ENCODE measurements around the gene DNAJA3. TPM values are rescaled to one million over a fixed set of nuclear protein-coding genes. Genes with fewer than 3 reads are reported as not detected.
A peak's percentile ranks its signal among the peaks of the same experiment; 100 is the strongest.

Gene DNAJA3
- total RNA-seq, 1 experiment from 2014 or later: 64.1 TPM

DNA sequence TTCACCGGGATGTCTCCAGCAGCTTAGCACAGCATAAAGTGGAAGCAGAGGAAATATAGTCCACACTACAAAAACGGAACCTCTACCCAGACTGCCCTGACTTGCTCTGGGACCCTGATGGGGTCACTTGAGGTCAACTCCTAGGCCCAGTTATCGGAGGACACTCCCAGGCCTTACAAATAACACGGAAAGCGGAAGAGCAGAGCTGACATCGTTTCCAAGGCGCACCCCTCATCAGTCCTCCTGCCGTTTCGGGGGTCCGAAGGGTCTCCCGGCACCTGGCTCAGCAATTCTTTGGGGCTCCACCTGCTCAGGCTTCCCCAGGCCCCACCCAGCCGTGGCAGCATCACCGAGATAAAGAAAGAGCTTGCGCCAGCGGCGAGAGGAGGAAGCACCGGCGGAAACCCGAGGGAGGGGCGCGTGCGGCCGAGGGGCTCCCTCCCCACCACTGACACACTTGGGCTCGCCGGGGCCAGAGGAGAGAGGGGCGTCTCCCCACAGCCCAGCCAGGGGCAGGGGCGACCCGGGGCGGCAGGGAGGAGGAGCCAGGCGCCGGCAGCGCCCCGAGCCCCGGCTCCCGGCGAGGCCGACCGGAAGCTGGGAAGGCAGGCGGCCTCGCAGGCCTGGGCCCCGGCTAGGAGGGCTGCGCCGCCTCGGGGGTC is 10.0 kb upstream of the DNAJA3 start:
- TF ChIP-seq ETV6 (CRISPR knock-in tag; IDR thresholded peaks at IDR 0.05) (peak; percentile 19; the same call in 1 of the 2 replicates), KAT7 (CRISPR knock-in tag; IDR thresholded peaks at IDR 0.05; ENCODE audit: borderline replicate concordance) (no peak)
- ChIA-PET POLR2A (interaction anchor here (0.8 kb wide), 1 partner anchor 23 kb away, joined by 3 read pairs; no protein-coding TSS in a partner anchor), CTCF (interaction anchor here (0.6 to 8.8 kb wide), 7 partner anchors 12 to 374 kb away, joined by 3 to 102 read pairs (median 4); no protein-coding TSS in a partner anchor)
- peak; percentile 37 for ATAC-seq
- DNase-seq (ENCODE audit: low spot score): peak; percentile 54
- Mint-ChIP-seq H3K27ac (peak overlapping the region; percentile 28; the same call in 1 of the 2 replicates), H3K27me3 (ENCODE audit: low read depth) (peaks cover 15% of the 10 kb centered on the region), H3K9me3 (no peaks in the 10 kb centered on the region), H3K4me3 (peak overlapping the region; percentile 71), H3K36me3 (no peaks in the 10 kb centered on the region), H3K4me1 (peaks cover 5% of the 10 kb centered on the region)

- DNase-seq (ENCODE audit: low spot score) (peak; percentile 92), ATAC-seq (peak; percentile 94)
- CTCF ChIA-PET: interaction anchor here (0.6 to 8.8 kb wide), 9 partner anchors 13 to 373 kb away, joined by 3 to 102 read pairs (median 3); no protein-coding TSS in a partner anchor
- POLR2A ChIA-PET: interaction anchor here (0.8 kb wide), 1 partner anchor 24 kb away, joined by 3 read pairs; no protein-coding TSS in a partner anchor
- Mint-ChIP-seq H3K27me3 (ENCODE audit: low read depth) (peaks cover 15% of the 10 kb centered on the region), H3K9me3 (no peaks in the 10 kb centered on the region), H3K27ac (peak within 1 kb of the TSS; percentile 28; the same call in 1 of the 2 replicates), H3K4me3 (peak within 1 kb of the TSS; percentile 74), H3K36me3 (no peaks in the 10 kb centered on the region), H3K4me1 (peaks cover 5% of the 10 kb centered on the region)
- 0 out of 2 replicates have a peak, but pooled peaks have one; percentile 54 for TF ChIP-seq TP53 (CRISPR knock-in tag; IDR thresholded peaks at IDR 0.05)
- TF ChIP-seq FOXK1 (CRISPR knock-in tag; IDR thresholded peaks at IDR 0.05): peak; percentile 55; the same call in 1 of the 2 replicates
- TF ChIP-seq, protein P1, sequence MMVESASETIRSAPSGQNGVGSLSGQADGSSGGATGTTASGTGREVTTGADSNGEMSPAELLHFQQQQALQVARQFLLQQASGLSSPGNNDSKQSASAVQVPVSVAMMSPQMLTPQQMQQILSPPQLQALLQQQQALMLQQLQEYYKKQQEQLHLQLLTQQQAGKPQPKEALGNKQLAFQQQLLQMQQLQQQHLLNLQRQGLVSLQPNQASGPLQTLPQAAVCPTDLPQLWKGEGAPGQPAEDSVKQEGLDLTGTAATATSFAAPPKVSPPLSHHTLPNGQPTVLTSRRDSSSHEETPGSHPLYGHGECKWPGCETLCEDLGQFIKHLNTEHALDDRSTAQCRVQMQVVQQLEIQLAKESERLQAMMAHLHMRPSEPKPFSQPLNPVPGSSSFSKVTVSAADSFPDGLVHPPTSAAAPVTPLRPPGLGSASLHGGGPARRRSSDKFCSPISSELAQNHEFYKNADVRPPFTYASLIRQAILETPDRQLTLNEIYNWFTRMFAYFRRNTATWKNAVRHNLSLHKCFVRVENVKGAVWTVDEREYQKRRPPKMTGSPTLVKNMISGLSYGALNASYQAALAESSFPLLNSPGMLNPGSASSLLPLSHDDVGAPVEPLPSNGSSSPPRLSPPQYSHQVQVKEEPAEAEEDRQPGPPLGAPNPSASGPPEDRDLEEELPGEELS (CRISPR knock-in tag; IDR thresholded peaks at IDR 0.05): peak; percentile 49; the same call in 1 of the 2 replicates
- TF ChIP-seq ATF1 (CRISPR knock-in tag; IDR thresholded peaks at IDR 0.05): no peak
- TF ChIP-seq E2F5 (CRISPR knock-in tag; IDR thresholded peaks at IDR 0.05): peak; percentile 92
- peak; percentile 66 for TF ChIP-seq NFYB (CRISPR knock-in tag; conservative IDR thresholded peaks at IDR 0.05; ENCODE audit: low read depth)
- TF ChIP-seq, protein P2, sequence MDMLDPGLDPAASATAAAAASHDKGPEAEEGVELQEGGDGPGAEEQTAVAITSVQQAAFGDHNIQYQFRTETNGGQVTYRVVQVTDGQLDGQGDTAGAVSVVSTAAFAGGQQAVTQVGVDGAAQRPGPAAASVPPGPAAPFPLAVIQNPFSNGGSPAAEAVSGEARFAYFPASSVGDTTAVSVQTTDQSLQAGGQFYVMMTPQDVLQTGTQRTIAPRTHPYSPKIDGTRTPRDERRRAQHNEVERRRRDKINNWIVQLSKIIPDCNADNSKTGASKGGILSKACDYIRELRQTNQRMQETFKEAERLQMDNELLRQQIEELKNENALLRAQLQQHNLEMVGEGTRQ (CRISPR knock-in tag; IDR thresholded peaks at IDR 0.05): peak; percentile 98
- TF ChIP-seq, protein P3, sequence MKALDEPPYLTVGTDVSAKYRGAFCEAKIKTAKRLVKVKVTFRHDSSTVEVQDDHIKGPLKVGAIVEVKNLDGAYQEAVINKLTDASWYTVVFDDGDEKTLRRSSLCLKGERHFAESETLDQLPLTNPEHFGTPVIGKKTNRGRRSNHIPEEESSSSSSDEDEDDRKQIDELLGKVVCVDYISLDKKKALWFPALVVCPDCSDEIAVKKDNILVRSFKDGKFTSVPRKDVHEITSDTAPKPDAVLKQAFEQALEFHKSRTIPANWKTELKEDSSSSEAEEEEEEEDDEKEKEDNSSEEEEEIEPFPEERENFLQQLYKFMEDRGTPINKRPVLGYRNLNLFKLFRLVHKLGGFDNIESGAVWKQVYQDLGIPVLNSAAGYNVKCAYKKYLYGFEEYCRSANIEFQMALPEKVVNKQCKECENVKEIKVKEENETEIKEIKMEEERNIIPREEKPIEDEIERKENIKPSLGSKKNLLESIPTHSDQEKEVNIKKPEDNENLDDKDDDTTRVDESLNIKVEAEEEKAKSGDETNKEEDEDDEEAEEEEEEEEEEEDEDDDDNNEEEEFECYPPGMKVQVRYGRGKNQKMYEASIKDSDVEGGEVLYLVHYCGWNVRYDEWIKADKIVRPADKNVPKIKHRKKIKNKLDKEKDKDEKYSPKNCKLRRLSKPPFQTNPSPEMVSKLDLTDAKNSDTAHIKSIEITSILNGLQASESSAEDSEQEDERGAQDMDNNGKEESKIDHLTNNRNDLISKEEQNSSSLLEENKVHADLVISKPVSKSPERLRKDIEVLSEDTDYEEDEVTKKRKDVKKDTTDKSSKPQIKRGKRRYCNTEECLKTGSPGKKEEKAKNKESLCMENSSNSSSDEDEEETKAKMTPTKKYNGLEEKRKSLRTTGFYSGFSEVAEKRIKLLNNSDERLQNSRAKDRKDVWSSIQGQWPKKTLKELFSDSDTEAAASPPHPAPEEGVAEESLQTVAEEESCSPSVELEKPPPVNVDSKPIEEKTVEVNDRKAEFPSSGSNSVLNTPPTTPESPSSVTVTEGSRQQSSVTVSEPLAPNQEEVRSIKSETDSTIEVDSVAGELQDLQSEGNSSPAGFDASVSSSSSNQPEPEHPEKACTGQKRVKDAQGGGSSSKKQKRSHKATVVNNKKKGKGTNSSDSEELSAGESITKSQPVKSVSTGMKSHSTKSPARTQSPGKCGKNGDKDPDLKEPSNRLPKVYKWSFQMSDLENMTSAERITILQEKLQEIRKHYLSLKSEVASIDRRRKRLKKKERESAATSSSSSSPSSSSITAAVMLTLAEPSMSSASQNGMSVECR (CRISPR knock-in tag; IDR thresholded peaks at IDR 0.05; ENCODE audit: borderline replicate concordance): 0 out of 2 replicates have a peak, but pooled peaks have one; percentile 30
- 0 out of 2 replicates have a peak, but pooled peaks have one; percentile 40 for TF ChIP-seq FOXP1 (CRISPR knock-in tag; IDR thresholded peaks at IDR 0.05; ENCODE audit: borderline replicate concordance)
- TF ChIP-seq, protein P4, sequence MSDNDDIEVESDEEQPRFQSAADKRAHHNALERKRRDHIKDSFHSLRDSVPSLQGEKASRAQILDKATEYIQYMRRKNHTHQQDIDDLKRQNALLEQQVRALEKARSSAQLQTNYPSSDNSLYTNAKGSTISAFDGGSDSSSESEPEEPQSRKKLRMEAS (CRISPR knock-in tag; IDR thresholded peaks at IDR 0.05): peak; percentile 78; the same call in 1 of the 2 replicates
- TF ChIP-seq SP1 (CRISPR knock-in tag; conservative IDR thresholded peaks at IDR 0.05): peak; percentile 96
- peak; percentile 46; the same call in 1 of the 2 replicates for TF ChIP-seq E2F4 (CRISPR knock-in tag; IDR thresholded peaks at IDR 0.05; ENCODE audit: borderline replicate concordance, low read depth)
- TF ChIP-seq, protein P5, sequence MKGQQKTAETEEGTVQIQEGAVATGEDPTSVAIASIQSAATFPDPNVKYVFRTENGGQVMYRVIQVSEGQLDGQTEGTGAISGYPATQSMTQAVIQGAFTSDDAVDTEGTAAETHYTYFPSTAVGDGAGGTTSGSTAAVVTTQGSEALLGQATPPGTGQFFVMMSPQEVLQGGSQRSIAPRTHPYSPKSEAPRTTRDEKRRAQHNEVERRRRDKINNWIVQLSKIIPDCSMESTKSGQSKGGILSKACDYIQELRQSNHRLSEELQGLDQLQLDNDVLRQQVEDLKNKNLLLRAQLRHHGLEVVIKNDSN (CRISPR knock-in tag; IDR thresholded peaks at IDR 0.05): peak; percentile 98
- TF ChIP-seq PREB (CRISPR knock-in tag; IDR thresholded peaks at IDR 0.05; ENCODE audit: borderline replicate concordance): no peak
- no peak for TF ChIP-seq CBFB (CRISPR knock-in tag; IDR thresholded peaks at IDR 0.05; ENCODE audit: low read depth)
Observed at GRCh38 chr16:4416200-4417032, 9.3 kb upstream of the DNAJA3 start, which contains the start of gene CORO7. TSS of gene CORO7 (minus strand) at chr16:4416596. CDS start at chr16:4416518, 78 bp downstream.
